Mesendoderm (in vitro differentiated cells): ENCODE measurements around the gene ACBD3.
A peak's percentile ranks its signal among the peaks of the same experiment; 100 is the strongest.

Source experiments
- DNase-seq: peaks from one replicate; pipeline ENCODE4 v3.0.0; 2013
- H2AK5ac ChIP-seq: 2 replicates; pipeline ENCODE4 v1.6.1; 2013; ENCODE audit warnings: low read length, inconsistent platforms
- H2BK120ac ChIP-seq: 2 replicates; pipeline ENCODE4 v1.6.1; 2013; ENCODE audit warnings: low read depth, mild to moderate bottlenecking, low read length, moderate library complexity, mixed read lengths
- H2BK15ac ChIP-seq: replicated peaks from 2 replicates; pipeline ENCODE4 v1.6.1; 2013; ENCODE audit warnings: low read depth, mild to moderate bottlenecking, moderate library complexity
- H2BK5ac ChIP-seq: 2 replicates; pipeline ENCODE4 v1.6.1; 2013; ENCODE audit warnings: low read length, inconsistent platforms
- H3K18ac ChIP-seq: 2 replicates; pipeline ENCODE4 v1.6.1; 2013; ENCODE audit warnings: mild to moderate bottlenecking, low read length, mixed read lengths
- H3K23ac ChIP-seq: one replicate; pipeline ENCODE4 v1.6.1; 2013; ENCODE audit warnings: low read length
- H3K27ac ChIP-seq: 2 replicates; pipeline ENCODE4 v1.5.1; 2013; ENCODE audit warnings: low read depth, mild to moderate bottlenecking, inconsistent platforms, low read length, moderate library complexity
- H3K27me3 ChIP-seq: 2 replicates; pipeline ENCODE4 v1.6.1; 2013; ENCODE audit warnings: low read length, control low read depth, mild to moderate bottlenecking, inconsistent platforms; ENCODE audit not compliant: insufficient read depth, poor library complexity
- H3K36me3 ChIP-seq: 2 replicates; pipeline ENCODE4 v1.6.1; 2013; ENCODE audit warnings: low read length, inconsistent platforms; ENCODE audit not compliant: control insufficient read depth, insufficient read depth
- H3K4ac ChIP-seq: one replicate; pipeline ENCODE4 v1.6.1; 2013; ENCODE audit warnings: low read depth, mild to moderate bottlenecking, low read length, moderate library complexity
- H3K4me1 ChIP-seq: 2 replicates; pipeline ENCODE4 v1.6.1; 2013; ENCODE audit warnings: low read depth, low read length, inconsistent platforms; ENCODE audit not compliant: control insufficient read depth
- H3K4me2 ChIP-seq: 2 replicates; pipeline ENCODE4 v1.6.1; 2013; ENCODE audit warnings: low read length
- H3K4me3 ChIP-seq: 2 replicates; pipeline ENCODE4 v1.5.1; 2013; ENCODE audit warnings: mild to moderate bottlenecking, low read length
- H3K56ac ChIP-seq: one replicate; pipeline ENCODE4 v1.6.1; 2013; ENCODE audit warnings: low read length
- H3K79me1 ChIP-seq: 2 replicates; pipeline ENCODE4 v1.6.1; 2013; ENCODE audit warnings: low read length, inconsistent platforms
- H3K79me2 ChIP-seq: 2 replicates; pipeline ENCODE4 v1.6.1; 2013; ENCODE audit warnings: mild to moderate bottlenecking, low read length; ENCODE audit not compliant: control insufficient read depth, insufficient read depth
- H3K9ac ChIP-seq: 2 replicates; pipeline ENCODE4 v1.6.1; 2013; ENCODE audit warnings: low read length, inconsistent platforms
- H4K5ac ChIP-seq: one replicate; pipeline ENCODE4 v1.6.1; 2013; ENCODE audit warnings: low read length
- H4K8ac ChIP-seq: one replicate; pipeline ENCODE4 v1.6.1; 2013; ENCODE audit warnings: low read depth, mild to moderate bottlenecking, control low read depth, low read length, moderate library complexity
- WGBS: extraction: QIAGEN DNeasy Blood & Tissue Kit; methylation state at CpG from one replicate; pipeline ENCODE4 v1.1.7; 2013; ENCODE audit warnings: low lambda C conversion rate, missing lambda C conversion rate; ENCODE audit not compliant: insufficient coverage; ENCODE audit errors: extremely low coverage; 5-methylcytosine and 5-hydroxymethylcytosine counted together

Gene ACBD3

GRCh38 chr1:226201029-226201593 lies 14.6 kb upstream of the ACBD3 start:
- H3K36me3 ChIP-seq, result no peaks in the 10 kb centered on the region
- H3K79me2 ChIP-seq, result no peaks in the 10 kb centered on the region
- H3K4me3 ChIP-seq, result no peak overlapping the region
- no peaks in the 10 kb centered on the region for H3K79me1 ChIP-seq
- H3K4me2 ChIP-seq, result no peak overlapping the region
- peak overlapping the region; percentile 55 for H3K18ac ChIP-seq
- peak overlapping the region; percentile 59 for H3K56ac ChIP-seq
- no peak overlapping the region for H4K8ac ChIP-seq
- H3K4ac ChIP-seq, result peak overlapping the region; percentile 55
- H3K9ac ChIP-seq, result no peak overlapping the region
- DNase-seq, result peak; percentile 72
- no CpG with 5 or more reads among the region's 5 CpGs for whole genome bisulfite sequencing
- no peaks in the 10 kb centered on the region for H3K27me3 ChIP-seq
- no peak overlapping the region for H2AK5ac ChIP-seq
- no peak overlapping the region for H3K23ac ChIP-seq
- H3K4me1 ChIP-seq, result no peaks in the 10 kb centered on the region
- no peak overlapping the region for H2BK5ac ChIP-seq
- no peak overlapping the region for H3K27ac ChIP-seq
- no peak overlapping the region for H2BK15ac ChIP-seq
- peak overlapping the region; percentile 79 for H2BK120ac ChIP-seq
- no peak overlapping the region for H4K5ac ChIP-seq

GRCh38 chr1:226199971-226200370 lies 13.4 kb upstream of the ACBD3 start:
- Histone ChIP-seq H3K4me2 (no peak overlapping the region), H3K79me2 (no peaks in the 10 kb centered on the region), H2BK5ac (no peak overlapping the region), H4K5ac (no peak overlapping the region), H3K27me3 (no peaks in the 10 kb centered on the region), H3K23ac (no peak overlapping the region), H3K4ac (no peak overlapping the region), H3K18ac (no peak overlapping the region), H3K9ac (no peak overlapping the region), H2BK15ac (no peak overlapping the region), H4K8ac (no peak overlapping the region), H3K4me3 (no peak overlapping the region), H3K36me3 (no peaks in the 10 kb centered on the region), H3K56ac (no peak overlapping the region), H2BK120ac (no peak overlapping the region), H3K4me1 (no peaks in the 10 kb centered on the region), H2AK5ac (no peak overlapping the region), H3K27ac (no peak overlapping the region), H3K79me1 (no peaks in the 10 kb centered on the region)
- no CpG with 5 or more reads among the region's 2 CpGs for WGBS
- DNase-seq, result no peak

GRCh38 chr1:226195144-226195543 lies 8.6 kb upstream of the ACBD3 start:
- Histone ChIP-seq H3K27ac (no peak overlapping the region), H3K4ac (no peak overlapping the region), H4K8ac (no peak overlapping the region), H2BK5ac (no peak overlapping the region), H3K9ac (no peak overlapping the region), H3K4me3 (no peak overlapping the region), H3K27me3 (no peaks in the 10 kb centered on the region), H2BK15ac (no peak overlapping the region), H3K79me2 (no peaks in the 10 kb centered on the region), H3K36me3 (no peaks in the 10 kb centered on the region), H2AK5ac (no peak overlapping the region), H3K4me1 (no peaks in the 10 kb centered on the region), H3K56ac (no peak overlapping the region), H3K4me2 (no peak overlapping the region), H3K79me1 (no peaks in the 10 kb centered on the region), H2BK120ac (no peak overlapping the region), H3K18ac (no peak overlapping the region), H3K23ac (no peak overlapping the region), H4K5ac (no peak overlapping the region)
- WGBS, result no CpG with 5 or more reads among the region's 1 CpG
- DNase-seq, result no peak

- Histone ChIP-seq H3K4me2 (no peak overlapping the region), H2BK120ac (no peak overlapping the region), H3K4me3 (no peak overlapping the region), H3K27ac (no peak overlapping the region), H2BK15ac (no peak overlapping the region), H2BK5ac (no peak overlapping the region), H3K56ac (no peak overlapping the region), H3K4ac (peak overlapping the region; percentile 11), H4K8ac (no peak overlapping the region), H3K18ac (no peak overlapping the region), H3K36me3 (no peaks in the 10 kb centered on the region), H3K79me1 (peaks cover 4% of the 10 kb centered on the region), H3K27me3 (no peaks in the 10 kb centered on the region), H3K9ac (no peak overlapping the region), H3K79me2 (peaks cover 29% of the 10 kb centered on the region), H4K5ac (no peak overlapping the region), H2AK5ac (no peak overlapping the region), H3K4me1 (no peaks in the 10 kb centered on the region), H3K23ac (no peak overlapping the region)
- DNase-seq, result no peak
- no CpG with 5 or more reads among the region's 7 CpGs for WGBS
These were observed 839 bp upstream of the ACBD3 start for GRCh38 chr1:226187380-226187779.

GRCh38 chr1:226187019-226187322 lies 430 bp upstream of the ACBD3 start:
- Histone ChIP-seq H2AK5ac (no peak overlapping the region), H3K23ac (no peak overlapping the region), H3K27me3 (no peaks in the 10 kb centered on the region), H3K18ac (peak overlapping the region; percentile 43), H3K79me2 (peaks cover 32% of the 10 kb centered on the region), H2BK5ac (peak overlapping the region; percentile 91), H3K4ac (no peak overlapping the region), H2BK15ac (no peak overlapping the region), H3K4me3 (peak overlapping the region; percentile 98), H2BK120ac (no peak overlapping the region), H3K56ac (peak overlapping the region; percentile 98), H3K9ac (peak overlapping the region; percentile 96), H4K5ac (no peak overlapping the region), H3K4me1 (no peaks in the 10 kb centered on the region), H3K36me3 (no peaks in the 10 kb centered on the region), H3K79me1 (peaks cover 5% of the 10 kb centered on the region), H3K27ac (no peak overlapping the region), H4K8ac (no peak overlapping the region), H3K4me2 (peak overlapping the region; percentile 65)
- WGBS, result no CpG with 5 or more reads among the region's 10 CpGs
- DNase-seq, result no peak
